ENCODE results near the gene CENPO.

GRCh38 chr2:24816884-24817283 lies 23.7 kb downstream of the CENPO start:
- TF ChIP-seq CTCF (conservative IDR thresholded peaks at IDR 0.05 in 1 of 2, IDR thresholded peaks at IDR 0.05 in 1 of 2; ENCODE audit: low read depth in 1 of 2, low read length in 2 of 2) (no peak), EZH2 (IDR thresholded peaks at IDR 0.05; ENCODE audit: low read length, missing control alignments) (no peak)

Data from fibroblast of lung (primary cell).